ENCODE data around the gene SDK1.
"Not testable (repeated sequence)": the region's sequence is repeated elsewhere in the genome, so short reads cannot be mapped to it uniquely, and the experiment has no call there.

Gene SDK1

DNA sequence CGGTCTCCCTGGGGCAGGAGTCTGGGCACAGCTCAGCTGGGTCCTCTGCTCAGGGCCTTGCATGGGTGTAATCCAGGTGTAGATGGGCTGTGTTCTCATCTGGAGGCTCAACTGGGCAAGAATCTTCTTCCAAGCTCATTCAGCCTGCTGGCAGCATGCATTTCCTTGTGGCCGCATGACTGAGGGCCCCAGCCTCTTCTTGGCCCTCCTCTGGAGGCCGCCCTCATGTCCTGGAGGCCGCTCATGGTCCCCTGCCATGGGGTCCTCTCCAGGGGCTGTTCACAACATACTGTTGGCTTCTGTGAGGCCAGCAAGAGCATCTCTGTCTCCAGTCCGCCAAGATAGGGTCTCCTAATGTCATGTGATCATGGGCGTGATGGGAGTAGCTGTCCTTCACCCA, 943.6 kb downstream of the SDK1 start:
- ATAC-seq (no peak), DNase-seq (no peak)
- Mint-ChIP-seq H3K9me3 (peaks cover 14% of the 10 kb centered on the region), H3K27me3 (no peaks in the 10 kb centered on the region), H3K4me1 (peaks cover 6% of the 10 kb centered on the region), H3K4me3 (no peak overlapping the region), H3K27ac (no peak overlapping the region), H3K36me3 (ENCODE audit: low read depth) (no peaks in the 10 kb centered on the region)

GRCh38 chr7:4245135-4245865, 944.2 kb downstream of the SDK1 start:
- ATAC-seq (no peak), DNase-seq (no peak)
- Mint-ChIP-seq H3K4me1 (peaks cover 6% of the 10 kb centered on the region), H3K4me3 (no peak overlapping the region), H3K9me3 (peaks cover 14% of the 10 kb centered on the region), H3K27ac (no peak overlapping the region), H3K27me3 (no peaks in the 10 kb centered on the region), H3K36me3 (ENCODE audit: low read depth) (no peaks in the 10 kb centered on the region)

DNA sequence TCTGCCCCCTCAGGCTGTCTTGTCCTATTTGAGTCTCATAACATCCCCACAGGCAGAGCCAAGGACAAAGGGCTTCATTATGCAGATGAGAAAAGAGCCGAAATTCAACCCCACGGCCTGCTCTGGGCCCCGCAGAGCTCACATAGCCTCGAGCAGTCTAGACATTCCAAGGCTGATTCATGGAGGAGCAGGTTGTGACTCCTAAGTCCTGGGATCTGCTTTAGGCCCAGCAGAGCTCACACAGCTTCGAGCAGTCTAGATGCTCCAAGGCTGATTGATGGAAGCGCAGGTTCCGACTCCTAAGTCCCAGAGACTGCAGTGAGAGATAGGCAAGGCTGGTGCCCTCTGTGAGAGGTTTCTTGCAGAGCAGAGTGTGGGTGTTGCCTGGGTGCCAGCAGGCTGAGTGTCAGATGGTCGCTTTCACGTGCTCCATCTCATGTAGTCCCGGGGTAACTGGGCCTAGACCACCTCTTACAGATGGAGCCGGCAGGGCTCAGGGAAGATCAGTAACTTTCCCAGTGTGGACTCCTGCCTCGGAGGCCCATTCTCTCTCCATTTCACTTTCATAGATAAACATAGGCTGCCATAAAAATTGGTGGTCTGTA, 944.9 kb downstream of the SDK1 start:
- Mint-ChIP-seq H3K9me3 (peaks cover 17% of the 10 kb centered on the region), H3K27me3 (no peaks in the 10 kb centered on the region), H3K4me1 (peaks cover 2% of the 10 kb centered on the region), H3K36me3 (ENCODE audit: low read depth) (no peaks in the 10 kb centered on the region), H3K27ac (no peak overlapping the region), H3K4me3 (no peak overlapping the region)
- ATAC-seq = no peak
- no peak for DNase-seq

- ATAC-seq = no peak
- H3K36me3 Mint-ChIP-seq (ENCODE audit: low read depth) = no peaks in the 10 kb centered on the region
- no peak overlapping the region for H3K4me3 Mint-ChIP-seq
These were observed 945.5 kb downstream of the SDK1 start for GRCh38 chr7:4246536-4246935.

GRCh38 chr7:4247106-4247876, 946.2 kb downstream of the SDK1 start:
- Mint-ChIP-seq H3K27ac (no peak overlapping the region), H3K27me3 (no peaks in the 10 kb centered on the region), H3K9me3 (peaks cover 19% of the 10 kb centered on the region), H3K4me1 (no peaks in the 10 kb centered on the region), H3K4me3 (no peak overlapping the region), H3K36me3 (ENCODE audit: low read depth) (no peaks in the 10 kb centered on the region)
- ATAC-seq = no peak
- no peak for DNase-seq

More at GRCh38 chr7:4246536-4246935, 945.5 kb downstream of the SDK1 start:
- no peak overlapping the region for H3K27ac Mint-ChIP-seq
- peaks cover 19% of the 10 kb centered on the region for H3K9me3 Mint-ChIP-seq
- H3K27me3 Mint-ChIP-seq = no peaks in the 10 kb centered on the region
- H3K4me1 Mint-ChIP-seq = no peaks in the 10 kb centered on the region
- no peak for DNase-seq

- H3K27ac Mint-ChIP-seq = no peak overlapping the region
- no peaks in the 10 kb centered on the region for H3K36me3 Mint-ChIP-seq (ENCODE audit: low read depth)
These were observed 947.2 kb downstream of the SDK1 start for GRCh38 chr7:4248295-4248694.

GRCh38 chr7:4249241-4249640, 948.2 kb downstream of the SDK1 start:
- Mint-ChIP-seq H3K4me3 (no peak overlapping the region), H3K36me3 (ENCODE audit: low read depth) (no peaks in the 10 kb centered on the region), H3K27ac (no peak overlapping the region), H3K9me3 (peaks cover 38% of the 10 kb centered on the region), H3K4me1 (no peaks in the 10 kb centered on the region), H3K27me3 (no peaks in the 10 kb centered on the region)
- ATAC-seq = no peak
- DNase-seq = no peak

More at GRCh38 chr7:4248295-4248694, 947.2 kb downstream of the SDK1 start:
- Mint-ChIP-seq H3K9me3 (peaks cover 29% of the 10 kb centered on the region), H3K27me3 (no peaks in the 10 kb centered on the region), H3K4me3 (no peak overlapping the region), H3K4me1 (no peaks in the 10 kb centered on the region)
- DNase-seq (no peak), ATAC-seq (no peak)

GRCh38 chr7:4255336-4255735, 954.3 kb downstream of the SDK1 start:
- Mint-ChIP-seq H3K9me3 (peaks cover 34% of the 10 kb centered on the region), H3K27me3 (no peaks in the 10 kb centered on the region), H3K27ac (no peak overlapping the region), H3K4me1 (no peaks in the 10 kb centered on the region), H3K36me3 (ENCODE audit: low read depth) (no peaks in the 10 kb centered on the region), H3K4me3 (no peak overlapping the region)
- DNase-seq (no peak), ATAC-seq (no peak)

GRCh38 chr7:4256286-4256685, 955.2 kb downstream of the SDK1 start:
- no peaks in the 10 kb centered on the region for H3K4me1 Mint-ChIP-seq
- no peaks in the 10 kb centered on the region for H3K27me3 Mint-ChIP-seq
- H3K36me3 Mint-ChIP-seq (ENCODE audit: low read depth) = no peaks in the 10 kb centered on the region
- DNase-seq (no peak), ATAC-seq (no peak)
- no peak overlapping the region for H3K4me3 Mint-ChIP-seq
- H3K9me3 Mint-ChIP-seq = peaks cover 29% of the 10 kb centered on the region
- H3K27ac Mint-ChIP-seq = no peak overlapping the region

DNA sequence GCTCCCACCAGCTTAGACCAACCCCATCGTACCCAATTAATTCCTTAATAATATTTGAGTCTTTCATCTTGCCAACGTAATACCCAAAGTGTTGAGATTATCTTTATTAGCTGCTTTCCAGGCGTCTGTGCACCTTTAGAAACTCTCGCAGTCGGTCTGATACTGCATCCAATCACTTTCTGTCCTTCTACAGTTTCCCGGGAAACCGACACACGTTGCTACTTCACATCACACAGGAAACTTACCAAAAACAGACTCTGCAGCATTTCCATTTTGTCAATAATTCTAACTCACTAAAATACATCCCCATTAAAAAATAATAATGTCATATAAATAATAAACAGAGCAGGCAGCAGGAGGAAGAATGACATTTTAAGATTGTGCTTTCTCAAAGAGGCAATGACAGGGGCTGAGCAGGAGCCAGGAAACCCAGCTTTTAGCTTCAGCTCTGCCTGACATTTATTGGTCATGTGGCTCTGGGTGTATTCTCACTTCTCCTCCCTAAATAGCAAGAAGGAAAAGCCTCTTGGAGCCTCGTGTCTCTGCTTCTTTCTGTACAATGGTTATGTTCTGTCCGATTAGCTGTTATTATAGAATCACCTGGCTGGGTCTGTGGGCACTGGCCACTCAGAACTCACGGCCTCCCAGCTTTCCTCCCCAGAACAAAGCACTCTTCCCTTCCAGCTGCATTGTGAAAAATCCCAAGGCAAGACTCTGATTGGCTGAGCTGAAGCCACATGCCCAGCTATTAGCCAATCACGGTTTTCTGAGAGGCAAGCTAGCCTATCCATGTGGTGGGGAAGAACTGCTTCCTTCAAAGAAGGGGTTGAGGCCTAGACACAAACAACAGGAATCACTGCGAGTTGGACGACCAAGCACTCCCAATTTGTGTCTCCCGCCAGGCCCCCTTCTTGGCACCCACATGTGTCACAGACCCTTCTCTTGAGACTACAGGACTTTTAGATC, 956.4 kb downstream of the SDK1 start:
- DNase-seq = no peak
- ATAC-seq = no peak
- H3K27me3 Mint-ChIP-seq = no peaks in the 10 kb centered on the region
- H3K27ac Mint-ChIP-seq = no peak overlapping the region
- no peak overlapping the region for H3K4me3 Mint-ChIP-seq
- peaks cover 28% of the 10 kb centered on the region for H3K9me3 Mint-ChIP-seq
- no peaks in the 10 kb centered on the region for H3K36me3 Mint-ChIP-seq (ENCODE audit: low read depth)
- H3K4me1 Mint-ChIP-seq = no peaks in the 10 kb centered on the region

DNA sequence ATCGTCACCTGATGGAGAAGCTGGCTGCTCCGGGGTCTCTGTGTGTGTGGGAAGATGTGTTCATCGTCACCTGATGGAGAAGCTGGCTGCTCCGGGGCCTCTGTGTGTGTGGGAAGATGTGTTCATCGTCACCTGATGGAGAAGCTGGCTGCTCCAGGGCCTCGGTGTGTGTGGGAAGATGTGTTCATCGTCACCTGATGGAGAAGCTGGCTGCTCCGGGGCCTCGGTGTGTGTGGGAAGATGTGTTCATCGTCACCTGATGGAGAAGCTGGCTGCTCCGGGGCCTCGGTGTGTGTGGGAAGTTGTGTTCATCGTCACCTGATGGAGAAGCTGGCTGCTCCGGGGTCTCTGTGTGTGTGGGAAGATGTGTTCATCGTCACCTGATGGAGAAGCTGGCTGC, 959.1 kb downstream of the SDK1 start:
- not testable (repeated sequence) for H3K27me3 Mint-ChIP-seq; ATAC-seq; DNase-seq; H3K4me3 Mint-ChIP-seq; H3K9me3 Mint-ChIP-seq; H3K4me1 Mint-ChIP-seq; H3K36me3 Mint-ChIP-seq (ENCODE audit: low read depth); H3K27ac Mint-ChIP-seq

DNA sequence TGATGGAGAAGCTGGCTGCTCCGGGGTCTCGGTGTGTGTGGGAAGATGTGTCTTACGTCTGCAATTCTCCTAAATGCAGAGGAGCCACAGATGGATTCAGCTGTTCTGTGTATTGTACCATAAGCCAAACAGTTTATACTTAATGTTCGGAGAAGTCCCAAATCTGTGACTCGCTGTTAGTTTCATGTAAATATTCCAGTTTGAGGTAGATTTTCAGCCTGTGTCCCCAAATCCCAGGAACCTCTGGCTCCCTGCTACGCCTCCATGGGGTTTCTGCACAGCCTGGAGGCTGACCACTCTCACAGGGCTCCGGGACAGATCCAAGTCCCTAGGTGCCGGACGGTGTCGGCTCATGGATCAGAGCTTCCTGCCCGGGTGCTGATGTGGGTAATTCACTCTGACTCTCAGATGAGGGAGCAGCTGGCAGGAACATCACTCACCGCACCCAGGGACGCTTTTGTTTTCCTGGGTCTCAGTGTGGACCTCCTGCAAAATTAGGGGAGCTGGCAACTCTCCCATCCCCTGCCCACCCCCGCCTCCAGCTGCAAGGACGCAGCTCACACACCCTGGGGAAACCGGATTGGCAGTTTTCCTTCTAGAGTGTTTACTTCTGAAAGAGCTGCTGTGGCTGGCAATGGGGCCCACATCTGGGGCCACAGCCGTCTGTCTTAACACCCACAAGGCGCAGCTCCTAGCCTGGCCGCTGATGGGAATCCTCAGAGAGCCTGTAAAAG, 960.0 kb downstream of the SDK1 start:
- DNase-seq (no peak), ATAC-seq (no peak)
- Mint-ChIP-seq H3K27me3 (no peaks in the 10 kb centered on the region), H3K4me1 (no peaks in the 10 kb centered on the region), H3K36me3 (ENCODE audit: low read depth) (no peaks in the 10 kb centered on the region), H3K27ac (no peak overlapping the region), H3K4me3 (no peak overlapping the region), H3K9me3 (no peaks in the 10 kb centered on the region)

- no peaks in the 10 kb centered on the region for H3K27me3 Mint-ChIP-seq
- no peaks in the 10 kb centered on the region for H3K36me3 Mint-ChIP-seq (ENCODE audit: low read depth)
- ATAC-seq = no peak
- H3K4me3 Mint-ChIP-seq = no peak overlapping the region
- no peak for DNase-seq
- H3K27ac Mint-ChIP-seq = no peak overlapping the region
- H3K9me3 Mint-ChIP-seq = no peaks in the 10 kb centered on the region
- H3K4me1 Mint-ChIP-seq = no peaks in the 10 kb centered on the region
These were observed 960.5 kb downstream of the SDK1 start for GRCh38 chr7:4261601-4261960.

DNA sequence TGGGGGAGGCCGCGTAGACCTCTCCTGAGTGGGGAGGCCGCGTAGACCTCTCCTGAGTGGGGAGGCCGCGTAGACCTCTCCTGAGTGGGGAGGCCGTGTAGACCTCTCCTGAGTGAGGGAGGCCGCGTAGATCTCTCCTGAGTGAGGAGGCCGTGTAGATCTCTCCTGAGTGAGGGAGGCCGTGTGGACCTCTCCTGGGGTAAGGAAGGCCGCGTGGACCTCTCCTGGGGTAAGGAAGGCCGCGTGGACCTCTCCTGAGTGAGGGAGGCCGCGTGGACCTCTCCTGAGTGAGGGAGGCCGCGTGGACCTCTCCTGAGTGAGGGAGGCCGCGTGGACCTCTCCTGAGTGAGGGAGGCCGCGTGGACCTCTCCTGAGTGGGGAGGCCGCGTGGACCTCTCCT, 963.2 kb downstream of the SDK1 start:
- not testable (repeated sequence) for H3K27me3 Mint-ChIP-seq; H3K27ac Mint-ChIP-seq; DNase-seq; H3K36me3 Mint-ChIP-seq (ENCODE audit: low read depth); H3K9me3 Mint-ChIP-seq; ATAC-seq; H3K4me1 Mint-ChIP-seq; H3K4me3 Mint-ChIP-seq
